ENCODE data around the gene QSER1. TPM values are rescaled to one million over a fixed set of nuclear protein-coding genes. Genes with fewer than 3 reads are reported as not detected.
"Not testable (repeated sequence)": the region's sequence is repeated elsewhere in the genome, so short reads cannot be mapped to it uniquely, and the experiment has no call there.

The QSER1 gene
- total RNA-seq, 2 experiments from 2014 or later = 8.3 to 10.9 TPM

- H3K27me3 Mint-ChIP-seq = peaks cover 6% of the 10 kb centered on the region
- POLR2A ChIA-PET = interaction anchor here (1.0 kb wide), 1 partner anchor 20 kb away, joined by 5 read pairs; no protein-coding TSS in a partner anchor
Measured at GRCh38 chr11:32874132-32874531, 18.5 kb upstream of the QSER1 start.

GRCh38 chr11:32881286-32881685, 11.3 kb upstream of the QSER1 start:
- Mint-ChIP-seq H3K27ac (no peak overlapping the region), H3K4me1 (ENCODE audit: low read depth) (no peaks in the 10 kb centered on the region), H3K9me3 (no peaks in the 10 kb centered on the region), H3K36me3 (no peaks in the 10 kb centered on the region), H3K27me3 (peaks cover 5% of the 10 kb centered on the region), H3K4me3 (no peak overlapping the region)
- no peak for DNase-seq
- CTCF ChIA-PET = interaction anchor here (0.6 to 1.0 kb wide), 2 partner anchors 184 to 302 kb away, joined by 3 read pairs; no protein-coding TSS in a partner anchor
- intact Hi-C loops (cut with micrococcal nuclease) = no loop called here
- POLR2A ChIA-PET = interaction anchor here (0.6 kb wide), 1 partner anchor 421 kb away, joined by 4 read pairs; no protein-coding TSS in a partner anchor

More at GRCh38 chr11:32874132-32874531, 18.5 kb upstream of the QSER1 start:
- Mint-ChIP-seq H3K9me3 (no peaks in the 10 kb centered on the region), H3K4me3 (no peak overlapping the region), H3K36me3 (no peaks in the 10 kb centered on the region), H3K27ac (no peak overlapping the region), H3K4me1 (ENCODE audit: low read depth) (no peaks in the 10 kb centered on the region)
- intact Hi-C loops (cut with micrococcal nuclease) = no loop called here
- CTCF ChIA-PET = no interaction called here
- DNase-seq = no peak

- no peak for DNase-seq
- Mint-ChIP-seq H3K4me3 (no peak overlapping the region), H3K4me1 (ENCODE audit: low read depth) (no peaks in the 10 kb centered on the region), H3K9me3 (no peaks in the 10 kb centered on the region), H3K27me3 (peaks cover 1% of the 10 kb centered on the region), H3K36me3 (no peaks in the 10 kb centered on the region), H3K27ac (no peak overlapping the region)
- intact Hi-C loops (cut with micrococcal nuclease) = no loop called here
- ChIA-PET CTCF (no interaction called here), POLR2A (no interaction called here)
Measured at GRCh38 chr11:32883421-32883820, 9.2 kb upstream of the QSER1 start.

- H3K27ac Mint-ChIP-seq = no peak overlapping the region
- no peaks in the 10 kb centered on the region for H3K4me1 Mint-ChIP-seq (ENCODE audit: low read depth)
- H3K4me3 Mint-ChIP-seq = no peak overlapping the region
- POLR2A ChIA-PET = no interaction called here
- no peaks in the 10 kb centered on the region for H3K9me3 Mint-ChIP-seq
- intact Hi-C loops (cut with micrococcal nuclease) = no loop called here
- no peaks in the 10 kb centered on the region for H3K36me3 Mint-ChIP-seq
- peaks cover 1% of the 10 kb centered on the region for H3K27me3 Mint-ChIP-seq
- no peak for DNase-seq
- CTCF ChIA-PET = interaction anchor here (0.7 to 1.3 kb wide), 2 partner anchors 30 to 182 kb away, joined by 3 read pairs; no protein-coding TSS in a partner anchor
Measured at GRCh38 chr11:32884023-32884422, 8.6 kb upstream of the QSER1 start.

GRCh38 chr11:32884770-32885384, 7.7 kb upstream of the QSER1 start:
- POLR2A ChIA-PET = no interaction called here
- Mint-ChIP-seq H3K27me3 (peaks cover 1% of the 10 kb centered on the region), H3K4me1 (ENCODE audit: low read depth) (no peaks in the 10 kb centered on the region), H3K27ac (no peak overlapping the region), H3K4me3 (no peak overlapping the region), H3K36me3 (no peaks in the 10 kb centered on the region), H3K9me3 (no peaks in the 10 kb centered on the region)
- intact Hi-C loops (cut with micrococcal nuclease) = no loop called here
- CTCF ChIA-PET = interaction anchor here (0.7 to 1.3 kb wide), 4 partner anchors 29 to 181 kb away, joined by 3 read pairs; no protein-coding TSS in a partner anchor
- DNase-seq = no peak

GRCh38 chr11:32885556-32885955, 7.1 kb upstream of the QSER1 start:
- Mint-ChIP-seq H3K36me3 (no peaks in the 10 kb centered on the region), H3K27ac (no peak overlapping the region), H3K9me3 (no peaks in the 10 kb centered on the region), H3K4me3 (no peak overlapping the region), H3K4me1 (ENCODE audit: low read depth) (no peaks in the 10 kb centered on the region), H3K27me3 (peaks cover 1% of the 10 kb centered on the region)
- ChIA-PET POLR2A (no interaction called here), CTCF (interaction anchor here (0.6 to 1.6 kb wide), 5 partner anchors 55 to 474 kb away, joined by 3 to 4 read pairs (median 3); no protein-coding TSS in a partner anchor)
- intact Hi-C loops (cut with micrococcal nuclease) = no loop called here
- DNase-seq = no peak

GRCh38 chr11:32886180-32886579, 6.4 kb upstream of the QSER1 start:
- ChIA-PET POLR2A (no interaction called here), CTCF (interaction anchor here (0.6 to 1.6 kb wide), 3 partner anchors 180 to 474 kb away, joined by 3 to 4 read pairs (median 3); no protein-coding TSS in a partner anchor)
- H3K27me3 Mint-ChIP-seq = no peaks in the 10 kb centered on the region
- intact Hi-C loops (cut with micrococcal nuclease) = no loop called here
- no peaks in the 10 kb centered on the region for H3K36me3 Mint-ChIP-seq
- no peak overlapping the region for H3K27ac Mint-ChIP-seq
- no peaks in the 10 kb centered on the region for H3K4me1 Mint-ChIP-seq (ENCODE audit: low read depth)
- no peaks in the 10 kb centered on the region for H3K9me3 Mint-ChIP-seq
- no peak overlapping the region for H3K4me3 Mint-ChIP-seq
- DNase-seq = no peak

GRCh38 chr11:32887707-32888383, 4.8 kb upstream of the QSER1 start:
- intact Hi-C loops (cut with micrococcal nuclease); H3K27me3 Mint-ChIP-seq; H3K9me3 Mint-ChIP-seq; H3K27ac Mint-ChIP-seq; DNase-seq; H3K4me1 Mint-ChIP-seq (ENCODE audit: low read depth); H3K36me3 Mint-ChIP-seq; POLR2A ChIA-PET; H3K4me3 Mint-ChIP-seq: not testable (repeated sequence)
- CTCF ChIA-PET = interaction anchor here (0.7 kb wide), 1 partner anchor 9 kb away, joined by 3 read pairs; no protein-coding TSS in a partner anchor

- POLR2A ChIA-PET; H3K9me3 Mint-ChIP-seq; H3K27me3 Mint-ChIP-seq; DNase-seq; intact Hi-C loops (cut with micrococcal nuclease); H3K4me1 Mint-ChIP-seq (ENCODE audit: low read depth); H3K27ac Mint-ChIP-seq; H3K4me3 Mint-ChIP-seq; H3K36me3 Mint-ChIP-seq: not testable (repeated sequence)
- CTCF ChIA-PET = interaction anchor here (0.7 kb wide), 1 partner anchor 9 kb away, joined by 3 read pairs; no protein-coding TSS in a partner anchor
Measured at GRCh38 chr11:32888384-32888710, 4.3 kb upstream of the QSER1 start.

GRCh38 chr11:32888805-32889204, 3.8 kb upstream of the QSER1 start:
- Mint-ChIP-seq H3K27ac (no peak overlapping the region), H3K4me3 (no peak overlapping the region), H3K4me1 (ENCODE audit: low read depth) (peaks cover 10% of the 10 kb centered on the region), H3K27me3 (no peaks in the 10 kb centered on the region), H3K9me3 (no peaks in the 10 kb centered on the region), H3K36me3 (no peaks in the 10 kb centered on the region)
- CTCF ChIA-PET = interaction anchor here (0.7 kb wide), 1 partner anchor 10 kb away, joined by 3 read pairs; no protein-coding TSS in a partner anchor
- DNase-seq = no peak
- intact Hi-C loops (cut with micrococcal nuclease) = no loop called here
- POLR2A ChIA-PET = no interaction called here

- Mint-ChIP-seq H3K4me3 (peak overlapping the region; percentile 24), H3K9me3 (no peaks in the 10 kb centered on the region), H3K27me3 (no peaks in the 10 kb centered on the region), H3K27ac (peak overlapping the region; percentile 89), H3K4me1 (ENCODE audit: low read depth) (peaks cover 27% of the 10 kb centered on the region), H3K36me3 (no peaks in the 10 kb centered on the region)
- POLR2A ChIA-PET = interaction anchor here (0.6 to 1.2 kb wide), 2 partner anchors 120 to 152 kb away, joined by 3 read pairs; no protein-coding TSS in a partner anchor
- intact Hi-C loops (cut with micrococcal nuclease) = loop anchor here (5.0 kb wide), 3 partner anchors 64 to 309 kb away; partner anchors contain the start of genes CSTF3, EIF3M and PRRG4
- CTCF ChIA-PET = no interaction called here
- no peak for DNase-seq
Measured at GRCh38 chr11:32890843-32891656, 1.6 kb upstream of the QSER1 start.

Measured in activated CD4-positive, alpha-beta memory T cell treated with anti-CD3 and anti-CD28 coated beads for 36 hours (primary cell).